Breast epithelium (tissue), 3 donors: ENCODE data around the gene U2AF1L4.

ENCODE experiments used
- CTCF ChIP-seq, 3 donors: fragments of 450-650 bp; IDR thresholded peaks; one replicate each; pipeline ENCODE4 v1.5.1; 2016 to 2017; ENCODE audit warnings: antibody characterized with exemption in 3 of 3, mild to moderate bottlenecking in 3 of 3, moderate library complexity in 3 of 3
- POLR2AphosphoS5 ChIP-seq, 3 donors: sonication (generic); formaldehyde crosslinking; IDR thresholded peaks; one replicate each; pipeline ENCODE4 v1.6.1; 2017; ENCODE audit warnings: antibody characterized with exemption in 3 of 3

- TF ChIP-seq POLR2AphosphoS5 (IDR thresholded peaks at IDR 0.05) (peak in 2 of 3 donors; percentile 6 to 62), CTCF (IDR thresholded peaks at IDR 0.05) (no peak)
Measured at GRCh38 chr19:35717665-35718344, 27.4 kb downstream of the U2AF1L4 start, which contains the start of gene KMT2B.
